GM18505 (cell line): Measurements from ENCODE around the gene ASF1B.

ENCODE experiments used
- ATAC-seq: cut with Tn5 transposase; IDR thresholded peaks from one replicate; pipeline ENCODE4 v1.9.1; 2021; ENCODE audit not compliant: unreplicated experiment
- POLR2A ChIP-seq: IDR thresholded peaks from 4 replicates; pipeline ENCODE4 v1.6.1; 2011; ENCODE audit warnings: borderline replicate concordance; ENCODE audit not compliant: insufficient read depth, insufficient read length; ENCODE audit errors: extremely low read depth

Gene ASF1B

GRCh38 chr19:14070268-14071050, 65.9 kb downstream of the ASF1B start:
- no peak for ATAC-seq
- TF ChIP-seq POLR2A = no peak
